DOHH2 (cell line): Measurements from ENCODE around the gene COL23A1.

Source experiments
- EZH2phosphoT487 ChIP-seq: fragments of 200-600 bp; sonication (generic); IDR thresholded peaks from 2 replicates; pipeline ENCODE4 v1.6.1; 2017; ENCODE audit warnings: borderline replicate concordance, mild to moderate bottlenecking, antibody characterized with exemption, low read length, moderate library complexity, mixed read lengths
- TF ChIP-seq, protein P1 (sequence below): fragments of 200-600 bp; sonication (generic); IDR thresholded peaks from one replicate; pipeline ENCODE4 v1.5.1; 2014; ENCODE audit warnings: antibody characterized with exemption, mild to moderate bottlenecking, low read depth, low read length; ENCODE audit not compliant: poor library complexity, severe bottlenecking

DNA sequence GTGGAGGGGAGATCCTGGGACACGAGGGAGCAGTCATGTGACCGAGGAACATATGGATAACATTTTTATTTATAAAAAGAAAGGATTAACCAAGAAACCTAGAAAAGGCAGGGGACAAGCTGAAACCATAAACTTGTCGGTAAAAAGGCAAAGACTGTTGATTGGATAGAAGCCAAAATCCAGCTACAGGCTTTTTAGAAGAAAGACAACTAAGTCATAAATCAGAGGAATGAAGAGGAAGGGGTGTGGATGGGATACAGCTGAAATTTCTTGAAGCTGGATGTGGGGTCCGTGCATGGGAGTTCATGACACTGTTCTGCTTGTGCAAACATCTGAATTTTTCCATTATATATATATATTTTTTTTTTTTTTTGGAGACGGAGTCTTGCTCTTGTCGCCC is 246.9 kb downstream of the COL23A1 start:
- TF ChIP-seq, protein P1, sequence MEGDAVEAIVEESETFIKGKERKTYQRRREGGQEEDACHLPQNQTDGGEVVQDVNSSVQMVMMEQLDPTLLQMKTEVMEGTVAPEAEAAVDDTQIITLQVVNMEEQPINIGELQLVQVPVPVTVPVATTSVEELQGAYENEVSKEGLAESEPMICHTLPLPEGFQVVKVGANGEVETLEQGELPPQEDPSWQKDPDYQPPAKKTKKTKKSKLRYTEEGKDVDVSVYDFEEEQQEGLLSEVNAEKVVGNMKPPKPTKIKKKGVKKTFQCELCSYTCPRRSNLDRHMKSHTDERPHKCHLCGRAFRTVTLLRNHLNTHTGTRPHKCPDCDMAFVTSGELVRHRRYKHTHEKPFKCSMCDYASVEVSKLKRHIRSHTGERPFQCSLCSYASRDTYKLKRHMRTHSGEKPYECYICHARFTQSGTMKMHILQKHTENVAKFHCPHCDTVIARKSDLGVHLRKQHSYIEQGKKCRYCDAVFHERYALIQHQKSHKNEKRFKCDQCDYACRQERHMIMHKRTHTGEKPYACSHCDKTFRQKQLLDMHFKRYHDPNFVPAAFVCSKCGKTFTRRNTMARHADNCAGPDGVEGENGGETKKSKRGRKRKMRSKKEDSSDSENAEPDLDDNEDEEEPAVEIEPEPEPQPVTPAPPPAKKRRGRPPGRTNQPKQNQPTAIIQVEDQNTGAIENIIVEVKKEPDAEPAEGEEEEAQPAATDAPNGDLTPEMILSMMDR, result no peak
- no peak for TF ChIP-seq EZH2phosphoT487
